GM19035 (cell line): ENCODE data around the gene ALDH8A1.

ENCODE experiments used
- ATAC-seq: cut with Tn5 transposase; IDR thresholded peaks from one replicate; pipeline ENCODE4 v1.9.1; 2021; ENCODE audit not compliant: unreplicated experiment

ALDH8A1 gene

GRCh38 chr6:134873500-134874388, 76.2 kb downstream of the ALDH8A1 start:
- no peak for ATAC-seq

DNA sequence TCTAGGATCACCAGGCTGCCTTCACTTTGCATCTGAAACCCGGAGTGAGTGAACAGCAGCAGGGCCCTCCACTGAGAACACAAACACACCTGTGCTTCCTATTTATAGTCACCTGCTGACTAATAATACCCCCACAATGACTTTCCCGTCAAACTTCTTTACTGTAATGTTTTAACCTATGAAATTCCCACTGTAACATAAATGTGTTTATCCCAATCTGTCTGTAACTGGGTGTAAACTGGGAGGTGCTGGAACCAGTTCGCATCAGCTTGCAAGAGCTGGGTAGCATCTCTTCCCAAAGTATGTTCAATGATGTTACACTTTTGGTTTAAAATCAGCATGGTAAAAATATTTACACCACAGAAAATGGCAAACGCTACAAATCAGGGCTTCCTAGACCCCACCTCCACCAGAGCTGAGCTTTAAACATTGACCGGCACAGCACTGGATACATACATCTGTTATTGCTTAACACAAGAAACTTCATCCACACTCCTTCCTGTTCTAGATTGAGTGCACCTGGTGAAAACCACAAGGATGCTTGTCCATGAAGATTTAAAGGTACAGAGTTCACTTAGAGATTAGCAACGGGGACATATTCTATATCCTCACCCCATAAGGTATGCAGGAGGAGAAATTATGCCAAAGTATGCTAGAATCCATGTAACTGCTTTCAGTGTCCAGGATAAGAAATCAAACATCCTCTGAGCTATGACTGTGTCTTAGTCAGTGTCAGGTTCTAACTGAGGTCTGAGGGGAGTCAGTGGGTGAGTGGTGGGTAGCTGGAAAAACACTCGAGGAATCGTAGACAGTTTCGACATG, 79.0 kb downstream of the ALDH8A1 start:
- ATAC-seq: peak; percentile 86

- no peak for ATAC-seq
These were observed 81.1 kb downstream of the ALDH8A1 start for GRCh38 chr6:134868812-134869211.
